Neutrophil (primary cell): ENCODE data around the gene ATAD3B.

Source experiments
- H3K27ac ChIP-seq: fragments of 200-600 bp; sonication (generic); 2 replicates; pipeline ENCODE4 v1.5.1; 2016; ENCODE audit warnings: mild to moderate bottlenecking, moderate library complexity
- H3K27me3 ChIP-seq: fragments of 200-600 bp; sonication (generic); 2 replicates; pipeline ENCODE4 v1.6.0; 2016; ENCODE audit warnings: mild to moderate bottlenecking
- H3K36me3 ChIP-seq: fragments of 200-600 bp; sonication (generic); 2 replicates; pipeline ENCODE4 v1.5.1; 2017
- H3K4me1 ChIP-seq, 2 experiments: fragments of 200-600 bp in 1 of 2; sonication (generic) in 1 of 2; 1 replicate in 1 of 2; 2 replicates in 1 of 2; pipeline versions ENCODE4 v1.5.1 to v1.6.1; 2013 to 2016; ENCODE audit warnings: low read depth in 1 of 2, low read length in 1 of 2, mild to moderate bottlenecking in 1 of 2, moderate library complexity in 1 of 2; ENCODE audit not compliant: control insufficient read depth in 1 of 2, insufficient read depth in 1 of 2
- H3K4me3 ChIP-seq, 2 experiments: fragments of 200-600 bp in 1 of 2; sonication (generic) in 1 of 2; 1 replicate in 1 of 2; 2 replicates in 1 of 2; pipeline ENCODE4 v1.5.1; 2013 to 2016; ENCODE audit warnings: low read depth in 1 of 2, low read length in 1 of 2, mild to moderate bottlenecking in 1 of 2, moderate library complexity in 1 of 2
- H3K9me3 ChIP-seq: fragments of 200-600 bp; sonication (generic); 2 replicates; pipeline ENCODE4 v1.5.1; 2016
- CTCF ChIP-seq: fragments of 200-600 bp; sonication (generic); IDR thresholded peaks from 2 replicates; pipeline ENCODE4 v1.5.1; 2016; ENCODE audit warnings: antibody characterized with exemption

Gene ATAD3B

DNA sequence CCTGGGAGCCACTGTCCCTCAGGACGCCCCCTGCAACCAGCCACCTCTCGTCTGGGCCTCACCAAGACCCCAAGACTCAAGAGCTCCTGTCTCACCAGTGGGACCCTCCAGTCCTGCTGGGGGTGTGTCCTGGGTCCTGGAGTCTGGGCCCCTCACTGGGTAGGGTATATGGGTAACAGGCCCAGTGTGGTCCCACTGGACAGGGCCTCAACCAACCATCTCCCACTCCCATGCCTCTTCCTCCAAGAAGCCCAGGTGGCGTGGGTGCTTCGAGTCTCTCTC is 36.8 kb upstream of the ATAD3B start:
- H3K27me3 ChIP-seq: peaks cover 97% of the 10 kb centered on the region
- H3K9me3 ChIP-seq: no peaks in the 10 kb centered on the region
- peaks cover 6 to 11% of the 10 kb centered on the region in 2 experiments for H3K4me1 ChIP-seq
- no peak for TF ChIP-seq CTCF
- no peaks in the 10 kb centered on the region for H3K36me3 ChIP-seq
- no peak overlapping the region for H3K4me3 ChIP-seq
- no peak overlapping the region for H3K27ac ChIP-seq

DNA sequence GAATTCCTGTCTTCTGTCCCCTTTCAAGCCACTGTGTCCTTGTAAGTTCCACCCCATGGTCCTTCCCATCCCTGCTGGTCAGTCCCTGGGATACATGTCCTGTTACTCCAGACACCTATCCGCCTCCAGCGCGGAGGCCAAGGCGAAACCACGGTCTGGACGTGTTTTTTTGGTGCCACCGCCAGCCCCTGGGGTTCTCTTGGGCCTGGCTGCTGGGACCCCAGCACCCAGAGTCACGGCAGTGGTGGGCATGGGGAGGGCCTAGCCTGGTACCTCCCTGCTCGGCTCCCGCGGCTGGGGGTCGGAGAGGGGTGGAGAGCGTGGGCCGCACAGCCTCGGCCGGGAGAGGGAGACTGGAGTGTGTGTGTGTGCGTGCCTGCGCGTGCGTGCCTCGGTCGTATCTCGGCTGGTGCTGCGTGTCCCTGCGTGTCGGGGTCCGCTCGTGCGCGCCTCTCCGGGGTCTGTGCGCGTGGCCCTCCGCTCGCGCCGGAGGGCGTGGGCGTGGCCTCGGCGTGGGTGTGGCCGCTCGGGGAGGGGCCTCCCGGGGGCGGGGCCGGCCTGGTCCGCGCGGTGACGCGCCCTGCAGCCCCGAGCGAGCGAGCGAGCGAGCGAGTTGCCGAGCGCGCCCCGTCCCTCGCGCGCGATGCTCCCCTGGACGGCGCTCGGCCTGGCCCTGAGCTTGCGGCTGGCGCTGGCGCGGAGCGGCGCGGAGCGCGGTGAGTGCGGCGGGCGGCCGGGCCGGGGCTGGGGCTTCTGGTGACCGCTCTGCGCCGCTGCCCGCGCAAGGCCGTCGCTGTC is 36.3 kb upstream of the ATAD3B start, which contains the start of gene VWA1:
VWA1 (plus strand) TSS at position 585 of the 798 bp plus-strand sequence; CDS start at position 644, 59 bp downstream.
- peaks cover 91% of the 10 kb centered on the region for H3K27me3 ChIP-seq
- H3K36me3 ChIP-seq: no peaks in the 10 kb centered on the region
- TF ChIP-seq CTCF: no peak
- H3K9me3 ChIP-seq: no peaks in the 10 kb centered on the region
- H3K4me3 ChIP-seq: peak within 1 kb of the TSS in 1 of 2 experiments; percentile 7
- no peak within 1 kb of the TSS for H3K27ac ChIP-seq
- H3K4me1 ChIP-seq: peaks cover 6 to 11% of the 10 kb centered on the region in 2 experiments

DNA sequence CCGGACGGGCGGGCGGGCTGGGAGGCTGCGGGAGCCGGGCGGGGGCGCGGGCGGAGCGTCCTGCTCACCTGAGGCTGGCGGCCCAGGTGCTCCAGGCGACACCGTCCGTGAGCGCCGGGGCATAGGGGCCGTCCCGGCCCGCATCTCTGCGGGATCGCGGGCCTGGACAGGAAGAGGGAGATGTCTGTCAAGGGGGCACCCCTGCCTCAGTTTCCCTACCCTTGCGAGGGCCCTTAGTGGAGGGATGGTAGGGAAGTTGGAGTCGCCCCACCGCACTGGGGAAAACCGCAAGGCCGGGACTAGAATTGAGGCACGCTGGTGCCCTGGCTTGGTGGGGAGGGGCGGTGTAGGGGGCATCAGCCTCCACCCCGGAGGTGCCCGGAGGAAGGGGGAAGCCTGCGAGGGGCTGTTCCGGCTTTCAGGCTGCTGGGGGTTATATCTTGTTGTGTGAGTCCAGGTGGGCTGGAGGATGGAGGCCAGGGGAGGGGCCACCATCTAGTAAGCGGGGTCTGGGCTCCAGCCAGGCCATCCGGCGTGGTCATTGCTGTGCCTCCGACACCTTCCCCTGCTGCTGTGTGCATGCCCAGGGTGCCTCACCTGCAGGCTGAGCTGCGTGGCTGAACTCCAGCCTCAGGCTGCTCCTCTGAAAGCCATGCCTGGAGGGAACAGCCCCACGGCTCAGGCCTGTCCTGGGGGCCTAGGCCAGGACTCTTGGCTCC is 35.5 kb upstream of the ATAD3B start:
- no peaks in the 10 kb centered on the region for H3K36me3 ChIP-seq
- H3K27ac ChIP-seq: no peak overlapping the region
- TF ChIP-seq CTCF: no peak
- H3K4me3 ChIP-seq: peak overlapping the region in 1 of 2 experiments; percentile 7
- no peaks in the 10 kb centered on the region for H3K9me3 ChIP-seq
- H3K27me3 ChIP-seq: peaks cover 84% of the 10 kb centered on the region
- H3K4me1 ChIP-seq: peaks cover 6 to 11% of the 10 kb centered on the region in 2 experiments

GRCh38 chr1:1436630-1437032 is 34.9 kb upstream of the ATAD3B start:
- H3K4me1 ChIP-seq: peaks cover 6 to 11% of the 10 kb centered on the region in 2 experiments
- H3K27ac ChIP-seq: no peak overlapping the region
- no peak overlapping the region for H3K4me3 ChIP-seq
- peaks cover 78% of the 10 kb centered on the region for H3K27me3 ChIP-seq
- TF ChIP-seq CTCF: no peak
- no peaks in the 10 kb centered on the region for H3K9me3 ChIP-seq
- H3K36me3 ChIP-seq: no peaks in the 10 kb centered on the region

DNA sequence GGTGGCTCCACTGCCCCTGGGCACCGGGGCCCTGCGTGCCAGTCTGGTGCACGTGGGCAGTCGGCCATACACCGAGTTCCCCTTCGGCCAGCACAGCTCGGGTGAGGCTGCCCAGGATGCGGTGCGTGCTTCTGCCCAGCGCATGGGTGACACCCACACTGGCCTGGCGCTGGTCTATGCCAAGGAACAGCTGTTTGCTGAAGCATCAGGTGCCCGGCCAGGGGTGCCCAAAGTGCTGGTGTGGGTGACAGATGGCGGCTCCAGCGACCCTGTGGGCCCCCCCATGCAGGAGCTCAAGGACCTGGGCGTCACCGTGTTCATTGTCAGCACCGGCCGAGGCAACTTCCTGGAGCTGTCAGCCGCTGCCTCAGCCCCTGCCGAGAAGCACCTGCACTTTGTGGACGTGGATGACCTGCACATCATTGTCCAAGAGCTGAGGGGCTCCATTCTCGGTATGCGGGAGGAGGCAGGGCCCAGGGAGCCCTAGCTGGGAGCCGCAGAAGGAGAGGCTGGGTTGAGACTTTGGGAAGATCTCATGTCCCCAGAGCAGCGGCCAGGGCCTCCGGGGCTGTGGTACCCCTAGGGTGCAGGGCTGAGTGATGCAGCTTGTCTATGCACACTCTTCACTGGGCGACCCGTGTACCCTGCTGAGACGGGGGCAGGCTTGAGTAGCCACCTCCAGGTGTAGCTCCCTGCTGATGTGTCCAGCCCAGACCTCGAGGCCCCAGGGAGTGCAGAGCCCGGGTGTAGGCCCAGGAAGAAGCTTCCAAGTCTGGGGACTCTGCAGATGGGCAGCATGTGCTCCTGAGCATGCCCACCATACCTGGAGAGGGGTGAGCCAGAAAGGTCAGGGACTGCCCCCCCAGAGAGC is 34.3 kb upstream of the ATAD3B start:
- Histone ChIP-seq H3K4me3 (no peak overlapping the region), H3K4me1 (peaks cover 6 to 11% of the 10 kb centered on the region in 2 experiments), H3K27me3 (peaks cover 72% of the 10 kb centered on the region), H3K27ac (no peak overlapping the region), H3K9me3 (no peaks in the 10 kb centered on the region), H3K36me3 (no peaks in the 10 kb centered on the region)
- no peak for TF ChIP-seq CTCF
